Body of pancreas (tissue), 4 donors: ENCODE data around the gene CDK16. TPM values are rescaled to one million over a fixed set of nuclear protein-coding genes. Genes with fewer than 3 reads are reported as not detected.

ENCODE experiments used
- ATAC-seq: fragments of 150-250 bp; one replicate; pipeline ENCODE4 v1.9.1; 2016
- DNase-seq, 4 donors: peaks; one replicate each; pipeline ENCODE4 v3.0.0-alpha.2; 2019
- H3K27ac ChIP-seq, 4 donors: fragments of 200-600 bp; sonication (generic); 1 replicate in 3 of 4; 2 replicates in 1 of 4; pipeline versions ENCODE4 v1.5.1 to v1.6.1; 2016 to 2019; ENCODE audit warnings: mild to moderate bottlenecking in 1 of 4, mixed read lengths in 1 of 4, moderate library complexity in 1 of 4
- H3K27me3 ChIP-seq, 2 donors: fragments of 200-600 bp; sonication (generic); one replicate each; pipeline ENCODE4 v1.6.0; 2016; ENCODE audit warnings: mild to moderate bottlenecking in 1 of 2
- H3K36me3 ChIP-seq, 2 donors: fragments of 200-600 bp; sonication (generic); replicated peaks in 1 of 2; 2 replicates each; pipeline ENCODE4 v1.5.1; 2016; ENCODE audit warnings: low read depth in 2 of 2; ENCODE audit not compliant: insufficient read depth in 1 of 2
- H3K4me1 ChIP-seq: fragments of 200-600 bp; sonication (generic); one replicate; pipeline ENCODE4 v1.6.0; 2016
- H3K4me3 ChIP-seq, 2 donors: fragments of 200-600 bp; sonication (generic); 1 replicate in 1 of 2; 2 replicates in 1 of 2; pipeline ENCODE4 v1.5.1; 2016 to 2019
- H3K9me3 ChIP-seq, 3 donors: fragments of 200-600 bp; sonication (generic); 1 replicate in 2 of 3; 2 replicates in 1 of 3; pipeline ENCODE4 v1.5.1; 2016
- CTCF ChIP-seq, 7 experiments: fragments of 450-650 bp in 4 of 7; fragments of 200-600 bp in 3 of 7; sonication (generic) in 3 of 7; IDR thresholded peaks; one replicate each; pipeline ENCODE4 v1.5.1; 2016 to 2019; ENCODE audit warnings: antibody characterized with exemption in 7 of 7
- POLR2A ChIP-seq, 3 donors: fragments of 450-650 bp; IDR thresholded peaks; one replicate each; pipeline ENCODE4 v1.6.1; 2016; ENCODE audit warnings: antibody characterized with exemption in 3 of 3, mild to moderate bottlenecking in 2 of 3
- WGBS, 2 donors: methylation state at CpG; one replicate each; pipeline ENCODE4 v1.1.5; 2017; 5-methylcytosine and 5-hydroxymethylcytosine counted together
- intact Hi-C: fragments of 100-400 bp; cut with DNase I; formaldehyde crosslinking; loops from one replicate; pipeline ENCODE4 v1.15.1; 2023
- total RNA-seq, 2 donors: library from RNA; depleted of rRNA; stranded (reverse); fragments of >200 nt; gene quantifications; one replicate each; pipeline ENCODE4 v1.1.0, GENCODE V29; 2016

The CDK16 gene
- total RNA-seq, 2 donors from 2014 or later = 53.2 to 83.4 TPM

GRCh38 chrX:47217852-47218279 is 615 bp upstream of the CDK16 start:
- intact Hi-C loops = no loop called here
- no peak for TF ChIP-seq POLR2A (IDR thresholded peaks at IDR 0.05)
- no peak for TF ChIP-seq CTCF (IDR thresholded peaks at IDR 0.05)

GRCh38 chrX:47218920-47219815 is 687 bp downstream of the CDK16 start:
- 1% methylated on average over 11 to 28 of the region's 60 CpGs for WGBS, 2 donors
- Histone ChIP-seq H3K4me3 (peak overlapping the region; percentile 45 to 57), H3K36me3 (peaks cover 0 to 3% of the 10 kb centered on the region in 2 donors), H3K9me3 (no peaks in the 10 kb centered on the region), H3K27ac (peak overlapping the region; percentile 93 to 99 (median 98)), H3K27me3 (no peaks in the 10 kb centered on the region), H3K4me1 (peaks cover 29% of the 10 kb centered on the region)
- peak; percentile 30 to 48 (median 36) for DNase-seq
- no peak for ATAC-seq
- intact Hi-C loops = no loop called here
- no peak for TF ChIP-seq POLR2A (IDR thresholded peaks at IDR 0.05)
- TF ChIP-seq CTCF (IDR thresholded peaks at IDR 0.05) = no peak

More at GRCh38 chrX:47217852-47218279, 615 bp upstream of the CDK16 start:
- ATAC-seq (peak; percentile 87), DNase-seq (peak; percentile 96 to 99 (median 98))
- peaks cover 0 to 4% of the 10 kb centered on the region in 2 donors for H3K36me3 ChIP-seq
- peak overlapping the region; percentile 93 to 99 (median 98) for H3K27ac ChIP-seq
- H3K4me1 ChIP-seq = peaks cover 29% of the 10 kb centered on the region
- peak overlapping the region in 1 of 2 donors; percentile 57 for H3K4me3 ChIP-seq
- 0 to 2% methylated on average over 11 to 30 of the region's 31 CpGs for WGBS, 2 donors
- no peaks in the 10 kb centered on the region for H3K27me3 ChIP-seq
- H3K9me3 ChIP-seq = no peaks in the 10 kb centered on the region

DNA sequence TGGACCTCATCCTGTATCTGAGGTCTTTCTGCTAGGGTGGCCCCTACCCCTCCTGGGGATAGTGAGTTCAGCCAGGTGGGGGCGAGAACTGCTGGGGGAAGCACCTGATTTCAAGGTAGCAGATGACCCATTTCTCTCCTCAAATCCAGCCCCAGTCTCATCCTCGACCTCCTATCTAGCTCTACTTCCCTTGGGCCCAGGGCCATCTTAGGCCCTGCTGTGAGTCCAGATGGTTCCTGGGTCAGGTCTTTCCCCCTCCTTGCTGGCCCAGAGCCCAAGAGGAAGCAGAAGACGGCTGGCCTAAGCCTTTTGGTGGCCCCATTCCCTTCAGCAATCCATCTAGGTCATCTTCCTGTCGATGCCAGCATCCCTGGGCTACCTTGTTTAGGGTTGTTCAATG is 3.3 kb downstream of the CDK16 start:
- Histone ChIP-seq H3K9me3 (no peaks in the 10 kb centered on the region), H3K36me3 (peaks cover 0 to 6% of the 10 kb centered on the region in 2 donors), H3K27me3 (no peaks in the 10 kb centered on the region), H3K4me3 (no peak overlapping the region), H3K4me1 (peaks cover 26% of the 10 kb centered on the region), H3K27ac (no peak overlapping the region)
- no peak for ATAC-seq
- TF ChIP-seq CTCF (IDR thresholded peaks at IDR 0.05) (no peak), POLR2A (IDR thresholded peaks at IDR 0.05) (no peak)
- intact Hi-C loops = no loop called here
- peak in 1 of 4 donors; percentile 19 for DNase-seq
- WGBS, 2 donors = 33 to 53% methylated on average over 2 to 3 of the region's 4 CpGs

- Histone ChIP-seq H3K9me3 (no peaks in the 10 kb centered on the region), H3K27ac (no peak overlapping the region), H3K4me3 (no peak overlapping the region), H3K36me3 (peaks cover 0 to 10% of the 10 kb centered on the region in 2 donors), H3K27me3 (no peaks in the 10 kb centered on the region), H3K4me1 (peaks cover 19% of the 10 kb centered on the region)
- 73 to 90% methylated on average over 2 of the region's 10 CpGs for WGBS, 2 donors
- TF ChIP-seq POLR2A (IDR thresholded peaks at IDR 0.05) (no peak), CTCF (IDR thresholded peaks at IDR 0.05) (no peak)
- no peak for ATAC-seq
- intact Hi-C loops = no loop called here
- peak in 1 of 4 donors; percentile 3 for DNase-seq
These were observed 4.4 kb downstream of the CDK16 start for GRCh38 chrX:47222751-47223350.
